Spleen (tissue), 7 donors: Measurements from ENCODE around the gene JCAD.

ENCODE experiments used
- POLR2A ChIP-seq, 3 donors: fragments of 450-650 bp; IDR thresholded peaks; one replicate each; pipeline ENCODE4 v1.5.1; 2017; ENCODE audit warnings: antibody characterized with exemption in 3 of 3, mild to moderate bottlenecking in 1 of 3
- TF ChIP-seq, protein P1 (sequence below), 11 experiments: fragments of 200-600 bp in 7 of 11; fragments of 450-650 bp in 4 of 11; sonication (generic) in 4 of 11; IDR thresholded peaks in 8 of 11; conservative IDR thresholded peaks in 3 of 11; 1 replicate in 7 of 11; 2 replicates in 4 of 11; pipeline versions ENCODE4 v1.4.0 to v1.8.0; 2016 to 2021; ENCODE audit warnings: antibody characterized with exemption in 11 of 11, inconsistent platforms in 4 of 11, mild to moderate bottlenecking in 1 of 11
- donor health status: DM: no; HTN: no; CAD: no; lungs with moderate emphysema.
- donor health status: DM: no; HTN: no; CAD: no.
- donor health status: DM: no; HTN: no; CAD: no.

DNA sequence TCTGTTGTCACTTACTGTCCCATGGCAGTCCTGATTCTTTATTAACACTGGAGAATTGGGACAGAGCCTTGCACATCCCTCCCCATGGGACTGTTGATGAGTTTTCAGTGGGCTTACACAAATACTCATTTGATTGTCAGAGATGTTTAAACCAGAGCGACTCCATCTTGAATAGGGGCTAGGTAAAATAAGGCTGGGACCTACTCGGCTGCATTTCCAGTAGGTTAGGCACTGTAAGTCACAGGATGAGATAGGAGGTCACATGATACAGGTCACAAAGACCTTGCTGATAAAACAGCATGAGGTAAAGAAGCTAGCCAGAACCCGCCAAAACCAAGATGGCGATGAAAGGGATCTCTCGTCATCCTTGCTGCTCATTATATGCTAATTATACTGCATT is 47.6 kb upstream of the JCAD start:
- TF ChIP-seq, protein P1, sequence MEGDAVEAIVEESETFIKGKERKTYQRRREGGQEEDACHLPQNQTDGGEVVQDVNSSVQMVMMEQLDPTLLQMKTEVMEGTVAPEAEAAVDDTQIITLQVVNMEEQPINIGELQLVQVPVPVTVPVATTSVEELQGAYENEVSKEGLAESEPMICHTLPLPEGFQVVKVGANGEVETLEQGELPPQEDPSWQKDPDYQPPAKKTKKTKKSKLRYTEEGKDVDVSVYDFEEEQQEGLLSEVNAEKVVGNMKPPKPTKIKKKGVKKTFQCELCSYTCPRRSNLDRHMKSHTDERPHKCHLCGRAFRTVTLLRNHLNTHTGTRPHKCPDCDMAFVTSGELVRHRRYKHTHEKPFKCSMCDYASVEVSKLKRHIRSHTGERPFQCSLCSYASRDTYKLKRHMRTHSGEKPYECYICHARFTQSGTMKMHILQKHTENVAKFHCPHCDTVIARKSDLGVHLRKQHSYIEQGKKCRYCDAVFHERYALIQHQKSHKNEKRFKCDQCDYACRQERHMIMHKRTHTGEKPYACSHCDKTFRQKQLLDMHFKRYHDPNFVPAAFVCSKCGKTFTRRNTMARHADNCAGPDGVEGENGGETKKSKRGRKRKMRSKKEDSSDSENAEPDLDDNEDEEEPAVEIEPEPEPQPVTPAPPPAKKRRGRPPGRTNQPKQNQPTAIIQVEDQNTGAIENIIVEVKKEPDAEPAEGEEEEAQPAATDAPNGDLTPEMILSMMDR (IDR thresholded peaks at IDR 0.05 in 8 of 11, conservative IDR thresholded peaks at IDR 0.05 in 3 of 11): no peak
- no peak for TF ChIP-seq POLR2A (IDR thresholded peaks at IDR 0.05)
